Epithelial cell of proximal tubule (primary cell): ENCODE measurements around the gene PHACTR1. TPM values are rescaled to one million over a fixed set of nuclear protein-coding genes. Genes with fewer than 3 reads are reported as not detected.

ENCODE experiments used
- DNase-seq: peaks from one replicate; pipeline ENCODE4 v3.0.0-alpha.2; 2011; ENCODE audit warnings: low read depth
- H3K4me3 ChIP-seq: 2 replicates; pipeline ENCODE4 v1.5.1; 2011; ENCODE audit warnings: low read depth, mild to moderate bottlenecking, low read length
- total RNA-seq: library from RNA; depleted of rRNA; stranded (reverse); fragments of >200 nt; gene quantifications from 2 replicates; pipeline ENCODE4 v1.2.3, GENCODE V29; 2015
- TF ChIP-seq, protein P1 (sequence below): conservative IDR thresholded peaks from 2 replicates; pipeline ENCODE4 v1.5.1; 2012; ENCODE audit warnings: low read depth, mild to moderate bottlenecking, low read length

PHACTR1 gene
- total RNA-seq, 1 donor from 2014 or later: 0.98 TPM

DNA sequence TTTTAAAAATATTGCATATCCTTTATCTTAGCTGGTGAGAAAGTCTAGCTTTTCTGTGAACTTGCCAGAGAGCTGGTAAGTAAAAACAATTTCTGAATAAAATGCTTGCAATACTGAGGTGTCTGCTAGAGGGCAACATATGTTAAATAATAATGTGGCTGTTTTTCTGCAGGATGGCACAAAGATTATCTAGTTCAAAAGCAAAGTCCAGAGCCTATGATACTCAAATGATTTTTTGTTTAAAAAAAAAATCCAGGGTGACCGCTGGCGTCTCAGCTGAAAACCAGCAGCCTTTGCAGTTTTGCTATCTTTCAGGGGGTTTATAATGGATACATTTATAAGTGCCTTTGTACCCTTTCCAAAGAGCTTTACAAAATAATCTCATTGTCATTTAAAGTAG is 194.9 kb downstream of the PHACTR1 start:
- TF ChIP-seq, protein P1, sequence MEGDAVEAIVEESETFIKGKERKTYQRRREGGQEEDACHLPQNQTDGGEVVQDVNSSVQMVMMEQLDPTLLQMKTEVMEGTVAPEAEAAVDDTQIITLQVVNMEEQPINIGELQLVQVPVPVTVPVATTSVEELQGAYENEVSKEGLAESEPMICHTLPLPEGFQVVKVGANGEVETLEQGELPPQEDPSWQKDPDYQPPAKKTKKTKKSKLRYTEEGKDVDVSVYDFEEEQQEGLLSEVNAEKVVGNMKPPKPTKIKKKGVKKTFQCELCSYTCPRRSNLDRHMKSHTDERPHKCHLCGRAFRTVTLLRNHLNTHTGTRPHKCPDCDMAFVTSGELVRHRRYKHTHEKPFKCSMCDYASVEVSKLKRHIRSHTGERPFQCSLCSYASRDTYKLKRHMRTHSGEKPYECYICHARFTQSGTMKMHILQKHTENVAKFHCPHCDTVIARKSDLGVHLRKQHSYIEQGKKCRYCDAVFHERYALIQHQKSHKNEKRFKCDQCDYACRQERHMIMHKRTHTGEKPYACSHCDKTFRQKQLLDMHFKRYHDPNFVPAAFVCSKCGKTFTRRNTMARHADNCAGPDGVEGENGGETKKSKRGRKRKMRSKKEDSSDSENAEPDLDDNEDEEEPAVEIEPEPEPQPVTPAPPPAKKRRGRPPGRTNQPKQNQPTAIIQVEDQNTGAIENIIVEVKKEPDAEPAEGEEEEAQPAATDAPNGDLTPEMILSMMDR: peak; percentile 57
- no peak overlapping the region for H3K4me3 ChIP-seq
- no peak for DNase-seq

DNA sequence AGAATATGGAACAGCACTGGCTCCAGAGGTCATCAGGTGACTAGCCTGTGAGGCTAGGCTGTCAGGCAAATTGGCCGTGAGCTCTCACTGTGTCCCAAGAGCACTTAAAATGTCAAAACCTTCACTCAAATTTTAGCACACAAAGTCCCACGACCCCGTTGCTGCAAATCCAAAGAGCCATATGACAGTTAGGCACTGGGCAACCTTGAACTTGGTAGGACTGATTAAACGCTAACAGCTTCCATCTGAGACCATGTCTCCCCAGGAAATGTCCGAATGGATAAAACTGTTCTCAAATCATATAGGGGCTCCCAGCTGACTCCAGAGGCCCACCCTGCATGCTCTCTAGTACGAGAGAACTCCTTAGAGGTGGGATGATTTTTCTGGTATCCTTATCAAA is 196.6 kb downstream of the PHACTR1 start:
- no peak for DNase-seq
- TF ChIP-seq, protein P1: no peak
- H3K4me3 ChIP-seq: no peak overlapping the region

DNA sequence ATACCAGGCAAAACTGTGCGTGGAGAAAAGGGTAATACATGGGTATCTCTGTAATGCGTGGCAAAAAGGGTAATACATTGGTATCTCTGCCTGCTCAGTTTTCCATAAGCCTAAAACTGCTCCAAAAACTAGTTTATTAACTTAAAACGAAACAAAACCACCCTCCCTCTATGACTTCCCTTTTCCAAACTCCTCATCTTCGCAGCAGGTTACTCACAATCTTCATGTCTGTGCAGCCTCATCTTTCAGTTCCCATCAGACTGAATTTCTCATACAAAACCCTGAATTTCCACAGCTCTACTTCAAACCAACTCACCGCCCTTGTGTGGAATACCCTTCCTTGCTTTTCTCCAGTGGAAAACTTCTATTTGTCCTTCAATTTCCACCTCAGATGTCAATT is 199.4 kb downstream of the PHACTR1 start:
- no peak for DNase-seq
- no peak overlapping the region for H3K4me3 ChIP-seq
- TF ChIP-seq, protein P1: no peak

DNA sequence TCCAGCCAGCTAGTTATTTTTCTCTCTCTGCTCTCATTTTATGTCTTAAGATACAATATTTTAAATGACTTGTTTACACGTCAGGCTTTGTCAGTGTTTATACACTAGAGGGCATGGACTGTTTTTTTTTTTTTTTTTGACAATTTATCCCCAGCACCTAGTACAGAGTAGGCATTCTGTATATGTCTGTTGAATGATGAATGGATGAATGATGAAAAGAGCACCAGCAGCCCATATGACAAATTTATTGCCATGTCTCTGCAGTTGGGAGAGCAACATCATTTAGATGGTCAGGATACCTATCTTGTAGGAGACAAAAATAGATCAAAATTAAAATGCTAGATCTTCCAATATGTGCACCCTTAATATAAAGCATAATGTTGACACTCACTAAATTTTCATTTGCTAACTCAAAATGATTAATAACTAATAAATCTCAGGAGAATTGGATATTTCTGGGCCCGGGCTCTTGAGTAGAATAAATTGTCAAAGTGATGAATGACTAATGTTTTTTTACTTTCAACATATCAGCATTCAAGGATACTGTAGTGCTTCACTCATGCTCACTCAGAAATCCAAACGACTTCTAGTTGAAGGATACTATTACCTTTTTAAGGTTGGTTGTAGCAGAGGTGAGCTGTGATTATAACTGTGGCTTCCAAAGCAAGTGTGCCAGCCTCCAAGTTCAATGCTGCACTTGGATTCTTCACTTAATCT is 200.0 kb downstream of the PHACTR1 start:
- TF ChIP-seq, protein P1: no peak
- no peak for DNase-seq
- H3K4me3 ChIP-seq: no peak overlapping the region

DNA sequence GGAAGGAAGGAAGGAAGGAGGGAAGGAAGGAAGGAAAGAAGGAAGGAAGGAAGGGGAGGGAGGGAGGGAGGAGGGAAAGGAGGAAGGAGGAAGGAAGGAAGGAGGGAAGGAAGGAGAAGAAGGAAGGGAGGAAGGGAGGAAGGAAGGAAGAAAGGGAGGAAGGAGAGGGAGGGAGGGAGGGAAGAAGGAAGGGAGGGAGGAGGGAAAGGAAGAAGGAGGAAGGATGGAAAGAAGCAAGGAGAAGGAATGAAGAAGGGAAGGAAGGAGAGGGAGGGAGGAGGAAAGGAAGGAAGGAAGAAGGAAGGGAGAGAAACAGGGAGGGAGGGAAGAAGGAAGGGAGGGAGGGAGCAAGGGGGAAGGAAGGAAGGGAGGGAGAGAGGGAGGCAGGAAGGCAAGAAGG is 204.9 kb downstream of the PHACTR1 start:
- DNase-seq: no peak
- TF ChIP-seq, protein P1: no peak
- H3K4me3 ChIP-seq: no peak overlapping the region

DNA sequence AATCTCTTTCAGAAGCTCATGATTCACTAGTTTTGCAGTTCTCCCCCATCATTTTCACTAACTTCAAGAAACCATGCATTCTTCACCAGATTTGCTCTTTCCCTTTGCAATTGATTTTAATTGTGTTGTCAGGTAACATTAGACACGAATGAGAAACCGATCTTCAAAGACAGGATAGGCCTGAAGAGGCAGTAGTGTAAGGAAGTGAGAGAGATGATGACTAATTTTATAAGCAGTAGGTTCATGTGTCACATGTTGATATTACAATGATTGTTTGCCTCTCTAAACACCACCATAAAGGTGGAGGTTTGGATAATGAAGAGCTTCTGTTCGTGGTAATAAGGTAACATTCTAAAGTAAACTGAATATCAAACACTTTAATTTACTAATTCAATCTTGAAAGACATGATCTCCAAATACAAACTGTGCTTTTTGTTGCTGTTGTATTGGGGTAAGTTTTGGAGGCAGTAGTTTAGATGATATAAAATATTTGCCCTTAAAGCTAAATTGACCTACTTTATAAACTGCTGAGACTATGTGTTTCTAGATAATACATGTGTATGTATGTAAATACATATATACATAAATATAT is 207.2 kb downstream of the PHACTR1 start:
- TF ChIP-seq, protein P1: no peak
- DNase-seq: no peak
- no peak overlapping the region for H3K4me3 ChIP-seq

DNA sequence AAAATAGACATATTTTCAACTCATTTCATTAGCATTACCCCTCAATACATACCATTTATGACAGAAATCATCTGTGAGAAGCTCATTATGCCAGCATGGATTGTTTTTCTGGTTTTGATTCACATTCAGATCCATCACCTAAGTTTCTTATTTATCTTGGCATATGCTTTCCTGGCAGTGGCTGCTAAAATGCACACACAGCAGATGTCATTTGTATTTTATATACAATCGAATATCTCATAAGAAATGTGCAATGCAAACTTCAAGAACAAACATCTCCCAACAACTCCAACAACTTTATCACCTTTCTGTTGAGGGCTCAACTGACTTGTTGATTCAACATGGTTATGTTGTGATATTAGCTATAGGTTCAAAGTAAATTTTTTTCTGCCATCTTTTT is 208.3 kb downstream of the PHACTR1 start:
- DNase-seq: no peak
- H3K4me3 ChIP-seq: no peak overlapping the region
- TF ChIP-seq, protein P1: no peak
